K562 (cell line): Measurements from ENCODE around the gene DAGLA. TPM values are rescaled to one million over a fixed set of nuclear protein-coding genes. Genes with fewer than 3 reads are reported as not detected.

Experiments used
- MED1 ChIP-seq: sonication (generic); formaldehyde crosslinking; IDR thresholded peaks from 2 replicates; pipeline ENCODE4 v1.8.1; 2023; ENCODE audit warnings: missing genetic modification reagents, borderline replicate concordance
- PHF8 ChIP-seq: fragments of 200-600 bp; sonication (generic); IDR thresholded peaks from 2 replicates; pipeline ENCODE4 v1.6.1; 2012; ENCODE audit warnings: mixed run types, mild to moderate bottlenecking, inconsistent platforms, low read length, moderate library complexity, borderline replicate concordance
- PRPF4 ChIP-seq: fragments of 200-400 bp; formaldehyde crosslinking; IDR thresholded peaks from one replicate; pipeline ENCODE4 v1.6.1; 2017; ENCODE audit warnings: low read length, low read depth, mild to moderate bottlenecking; ENCODE audit not compliant: insufficient read depth, poor library complexity, severe bottlenecking
- RBM15 ChIP-seq: fragments of 200-400 bp; formaldehyde crosslinking; IDR thresholded peaks from 2 replicates; pipeline ENCODE4 v1.6.1; 2018; ENCODE audit warnings: mild to moderate bottlenecking, low read length, moderate library complexity; ENCODE audit not compliant: insufficient read depth
- RBM34 ChIP-seq: fragments of 200-400 bp; formaldehyde crosslinking; IDR thresholded peaks from 2 replicates; pipeline ENCODE4 v1.6.1; 2018; ENCODE audit warnings: low read length, borderline replicate concordance; ENCODE audit not compliant: insufficient read depth
- SMARCB1 ChIP-seq: IDR thresholded peaks from 2 replicates; pipeline ENCODE4 v1.6.1; 2011; ENCODE audit warnings: improper control_type of control experiment, low read depth; ENCODE audit not compliant: insufficient read length
- TCFL5 ChIP-seq: fragments of 250-450 bp; sonication (Bioruptor Pico); conservative IDR thresholded peaks from 2 replicates; pipeline ENCODE4 v1.6.1; 2021; ENCODE audit warnings: mild to moderate bottlenecking, moderate library complexity, matching md5 sums
- YY1 ChIP-seq, 3 experiments: IDR thresholded peaks; 2 replicates each; pipeline ENCODE4 v1.6.1; 2011; ENCODE audit warnings: low read length in 2 of 3, mild to moderate bottlenecking in 2 of 3, moderate library complexity in 2 of 3, borderline replicate concordance in 1 of 3, control low read depth in 1 of 3, low read depth in 1 of 3; ENCODE audit not compliant: insufficient read depth in 3 of 3, insufficient replicate concordance in 2 of 3, control insufficient read depth in 1 of 3, insufficient read length in 1 of 3; ENCODE audit errors: extremely low read depth in 1 of 3
- ZFP30 ChIP-seq: fragments of 250-450 bp; sonication (Bioruptor Pico); IDR thresholded peaks from 2 replicates; pipeline ENCODE4 v1.8.0; 2022; ENCODE audit warnings: moderate library complexity, mild to moderate bottlenecking, inconsistent platforms, borderline replicate concordance
- ZNF707 ChIP-seq: fragments of 250-450 bp; sonication (Bioruptor Pico); conservative IDR thresholded peaks from 2 replicates; pipeline ENCODE4 v1.8.0; 2022; ENCODE audit warnings: inconsistent platforms, mild to moderate bottlenecking, moderate library complexity
- polyA plus RNA-seq, 8 experiments: library from polyadenylated mRNA; depleted of rRNA in 4 of 8; stranded (reverse) in 5 of 8; unstranded in 3 of 8; fragments of >200 nt; fragmentation: Nextera tagmentation in 2 of 8; fragmentation: Illumina TruSeq in 1 of 8; extraction: Ambion mirVana in 2 of 8; extraction: Trizol in 1 of 8; gene quantifications; 2 replicates each; pipeline versions ENCODE4 v1.2.1 to v1.2.3, GENCODE V29; 2011 to 2014; ENCODE audit warnings: inconsistent platforms in 1 of 8, missing spikeins in 1 of 8
- total RNA-seq, 7 experiments: library from RNA; depleted of rRNA in 6 of 7; stranded (reverse); fragments of >200 nt in 6 of 7; fragmentation: Illumina TruSeq in 2 of 7; extraction: Trizol in 2 of 7; gene quantifications; 2 replicates each; pipeline versions ENCODE4 v1.2.1 to v1.2.3, GENCODE V29; 2011 to 2021; ENCODE audit warnings: low replicate concordance in 1 of 7
- TF ChIP-seq, protein P1 (sequence below), 2 experiments: fragments of 450-650 bp in 1 of 2; sonication (generic) in 1 of 2; formaldehyde crosslinking; conservative IDR thresholded peaks; 2 replicates each; pipeline versions ENCODE4 v1.4.0 to v1.8.1; 2020 to 2022; ENCODE audit warnings: mild to moderate bottlenecking in 1 of 2, missing genetic modification reagents in 1 of 2
- TF ChIP-seq, protein P2 (sequence below): fragments of 250-450 bp; sonication (Bioruptor Pico); IDR thresholded peaks from 2 replicates; pipeline ENCODE4 v1.4.0; 2020; ENCODE audit warnings: mild to moderate bottlenecking, moderate library complexity, borderline replicate concordance
- TF ChIP-seq, protein P3 (sequence below): sonication (generic); formaldehyde crosslinking; IDR thresholded peaks from 2 replicates; pipeline ENCODE4 v1.8.0; 2022; ENCODE audit warnings: mild to moderate bottlenecking, missing genetic modification reagents, borderline replicate concordance
- TF ChIP-seq, protein P4 (sequence below): fragments of 250-450 bp; sonication (Bioruptor Pico); IDR thresholded peaks from 2 replicates; pipeline ENCODE4 v1.8.0; 2021; ENCODE audit warnings: borderline replicate concordance, mild to moderate bottlenecking, moderate library complexity; ENCODE audit not compliant: poor library complexity, severe bottlenecking
- TF ChIP-seq, protein P5 (sequence below): fragments of 250-450 bp; sonication (Bioruptor Pico); IDR thresholded peaks from 2 replicates; pipeline ENCODE4 v1.5.0; 2022; ENCODE audit warnings: mild to moderate bottlenecking
- TF ChIP-seq, protein P6 (sequence below): fragments of 250-450 bp; sonication (Bioruptor Pico); IDR thresholded peaks from 2 replicates; pipeline ENCODE4 v1.8.0; 2021; ENCODE audit warnings: moderate library complexity, mild to moderate bottlenecking, inconsistent platforms

DAGLA gene
- total and polyA plus RNA-seq, 9 of the 15 experiments (the other 6 are each of a cell fraction or from before 2014, with no cell fraction given): 0.03 to 0.16 (median 0.04) TPM; not detected in 4

DNA sequence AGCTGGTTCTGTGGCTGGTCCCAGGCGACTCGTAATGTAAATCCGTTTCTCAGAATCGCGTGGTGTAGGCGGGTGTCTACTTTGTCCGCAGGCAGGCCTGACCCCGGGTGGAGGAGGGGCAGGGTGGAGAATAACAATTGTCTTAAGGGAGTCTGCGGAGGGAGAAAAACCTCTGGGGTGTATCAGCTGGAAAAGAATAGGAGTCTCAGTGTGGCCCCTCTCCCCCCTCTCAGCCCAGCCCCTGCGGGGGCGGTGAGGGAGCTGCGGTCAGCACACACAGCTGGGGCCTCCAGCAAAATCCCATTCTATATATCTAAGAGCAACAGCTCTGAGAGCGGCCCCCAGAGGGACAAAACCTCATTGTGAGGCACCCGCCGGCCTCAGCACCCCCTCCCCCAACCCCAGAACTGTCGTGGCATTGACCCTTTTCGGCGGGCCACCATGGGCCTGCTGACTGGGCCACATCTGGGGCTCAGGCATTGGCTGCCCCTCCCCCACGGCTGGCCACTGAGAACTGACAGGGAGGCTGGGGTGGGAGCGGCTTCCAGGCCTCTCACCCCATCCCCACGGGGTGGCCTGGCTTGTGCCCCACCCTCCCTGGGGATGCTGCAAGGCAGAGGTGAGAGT, 69.5 kb downstream of the DAGLA start (continued):
- no peak for TF ChIP-seq RBM15
- TF ChIP-seq, protein P1, sequence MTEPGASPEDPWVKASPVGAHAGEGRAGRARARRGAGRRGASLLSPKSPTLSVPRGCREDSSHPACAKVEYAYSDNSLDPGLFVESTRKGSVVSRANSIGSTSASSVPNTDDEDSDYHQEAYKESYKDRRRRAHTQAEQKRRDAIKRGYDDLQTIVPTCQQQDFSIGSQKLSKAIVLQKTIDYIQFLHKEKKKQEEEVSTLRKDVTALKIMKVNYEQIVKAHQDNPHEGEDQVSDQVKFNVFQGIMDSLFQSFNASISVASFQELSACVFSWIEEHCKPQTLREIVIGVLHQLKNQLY (CRISPR knock-in tag; conservative IDR thresholded peaks at IDR 0.05): no peak
- TF ChIP-seq SMARCB1: no peak
- TF ChIP-seq RBM34: no peak
- TF ChIP-seq, protein P2, sequence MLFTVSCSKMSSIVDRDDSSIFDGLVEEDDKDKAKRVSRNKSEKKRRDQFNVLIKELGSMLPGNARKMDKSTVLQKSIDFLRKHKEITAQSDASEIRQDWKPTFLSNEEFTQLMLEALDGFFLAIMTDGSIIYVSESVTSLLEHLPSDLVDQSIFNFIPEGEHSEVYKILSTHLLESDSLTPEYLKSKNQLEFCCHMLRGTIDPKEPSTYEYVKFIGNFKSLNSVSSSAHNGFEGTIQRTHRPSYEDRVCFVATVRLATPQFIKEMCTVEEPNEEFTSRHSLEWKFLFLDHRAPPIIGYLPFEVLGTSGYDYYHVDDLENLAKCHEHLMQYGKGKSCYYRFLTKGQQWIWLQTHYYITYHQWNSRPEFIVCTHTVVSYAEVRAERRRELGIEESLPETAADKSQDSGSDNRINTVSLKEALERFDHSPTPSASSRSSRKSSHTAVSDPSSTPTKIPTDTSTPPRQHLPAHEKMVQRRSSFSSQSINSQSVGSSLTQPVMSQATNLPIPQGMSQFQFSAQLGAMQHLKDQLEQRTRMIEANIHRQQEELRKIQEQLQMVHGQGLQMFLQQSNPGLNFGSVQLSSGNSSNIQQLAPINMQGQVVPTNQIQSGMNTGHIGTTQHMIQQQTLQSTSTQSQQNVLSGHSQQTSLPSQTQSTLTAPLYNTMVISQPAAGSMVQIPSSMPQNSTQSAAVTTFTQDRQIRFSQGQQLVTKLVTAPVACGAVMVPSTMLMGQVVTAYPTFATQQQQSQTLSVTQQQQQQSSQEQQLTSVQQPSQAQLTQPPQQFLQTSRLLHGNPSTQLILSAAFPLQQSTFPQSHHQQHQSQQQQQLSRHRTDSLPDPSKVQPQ (CRISPR knock-in tag): no peak
- TF ChIP-seq TCFL5 (CRISPR knock-in tag): no peak
- TF ChIP-seq PHF8: no peak; the same call in 1 of the 2 replicates
- no peak for TF ChIP-seq MED1
- TF ChIP-seq ZNF707 (CRISPR knock-in tag): no peak
- no peak for TF ChIP-seq ZFP30 (CRISPR knock-in tag)
- TF ChIP-seq, protein P3, sequence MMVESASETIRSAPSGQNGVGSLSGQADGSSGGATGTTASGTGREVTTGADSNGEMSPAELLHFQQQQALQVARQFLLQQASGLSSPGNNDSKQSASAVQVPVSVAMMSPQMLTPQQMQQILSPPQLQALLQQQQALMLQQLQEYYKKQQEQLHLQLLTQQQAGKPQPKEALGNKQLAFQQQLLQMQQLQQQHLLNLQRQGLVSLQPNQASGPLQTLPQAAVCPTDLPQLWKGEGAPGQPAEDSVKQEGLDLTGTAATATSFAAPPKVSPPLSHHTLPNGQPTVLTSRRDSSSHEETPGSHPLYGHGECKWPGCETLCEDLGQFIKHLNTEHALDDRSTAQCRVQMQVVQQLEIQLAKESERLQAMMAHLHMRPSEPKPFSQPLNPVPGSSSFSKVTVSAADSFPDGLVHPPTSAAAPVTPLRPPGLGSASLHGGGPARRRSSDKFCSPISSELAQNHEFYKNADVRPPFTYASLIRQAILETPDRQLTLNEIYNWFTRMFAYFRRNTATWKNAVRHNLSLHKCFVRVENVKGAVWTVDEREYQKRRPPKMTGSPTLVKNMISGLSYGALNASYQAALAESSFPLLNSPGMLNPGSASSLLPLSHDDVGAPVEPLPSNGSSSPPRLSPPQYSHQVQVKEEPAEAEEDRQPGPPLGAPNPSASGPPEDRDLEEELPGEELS (CRISPR knock-in tag): no peak
- TF ChIP-seq, protein P4, sequence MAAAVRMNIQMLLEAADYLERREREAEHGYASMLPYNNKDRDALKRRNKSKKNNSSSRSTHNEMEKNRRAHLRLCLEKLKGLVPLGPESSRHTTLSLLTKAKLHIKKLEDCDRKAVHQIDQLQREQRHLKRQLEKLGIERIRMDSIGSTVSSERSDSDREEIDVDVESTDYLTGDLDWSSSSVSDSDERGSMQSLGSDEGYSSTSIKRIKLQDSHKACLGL (CRISPR knock-in tag): no peak
- TF ChIP-seq, protein P5, sequence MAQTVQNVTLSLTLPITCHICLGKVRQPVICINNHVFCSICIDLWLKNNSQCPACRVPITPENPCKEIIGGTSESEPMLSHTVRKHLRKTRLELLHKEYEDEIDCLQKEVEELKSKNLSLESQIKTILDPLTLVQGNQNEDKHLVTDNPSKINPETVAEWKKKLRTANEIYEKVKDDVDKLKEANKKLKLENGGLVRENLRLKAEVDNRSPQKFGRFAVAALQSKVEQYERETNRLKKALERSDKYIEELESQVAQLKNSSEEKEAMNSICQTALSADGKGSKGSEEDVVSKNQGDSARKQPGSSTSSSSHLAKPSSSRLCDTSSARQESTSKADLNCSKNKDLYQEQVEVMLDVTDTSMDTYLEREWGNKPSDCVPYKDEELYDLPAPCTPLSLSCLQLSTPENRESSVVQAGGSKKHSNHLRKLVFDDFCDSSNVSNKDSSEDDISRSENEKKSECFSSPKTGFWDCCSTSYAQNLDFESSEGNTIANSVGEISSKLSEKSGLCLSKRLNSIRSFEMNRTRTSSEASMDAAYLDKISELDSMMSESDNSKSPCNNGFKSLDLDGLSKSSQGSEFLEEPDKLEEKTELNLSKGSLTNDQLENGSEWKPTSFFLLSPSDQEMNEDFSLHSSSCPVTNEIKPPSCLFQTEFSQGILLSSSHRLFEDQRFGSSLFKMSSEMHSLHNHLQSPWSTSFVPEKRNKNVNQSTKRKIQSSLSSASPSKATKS (CRISPR knock-in tag): no peak
- TF ChIP-seq PRPF4: no peak
- TF ChIP-seq, protein P6, sequence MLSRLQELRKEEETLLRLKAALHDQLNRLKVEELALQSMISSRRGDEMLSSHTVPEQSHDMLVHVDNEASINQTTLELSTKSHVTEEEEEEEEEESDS (CRISPR knock-in tag): no peak
- TF ChIP-seq YY1 (IDR thresholded peaks at IDR 0.05; ENCODE audit: borderline replicate concordance in 1 of 3, control insufficient read depth in 1 of 3, extremely low read depth in 1 of 3, insufficient read depth in 3 of 3, insufficient read length in 1 of 3, insufficient replicate concordance in 2 of 3, low read depth in 1 of 3, low read length in 2 of 3): peak in 1 of 3 experiments; percentile 10
